ENCODE results near the gene KCNMA1. TPM values are rescaled to one million over a fixed set of nuclear protein-coding genes. Genes with fewer than 3 reads are reported as not detected.
"Not testable (repeated sequence)": the region's sequence is repeated elsewhere in the genome, so short reads cannot be mapped to it uniquely, and the experiment has no call there.

Gene KCNMA1
- polyA plus RNA-seq, 6 donors from 2014 or later = not detected

DNA sequence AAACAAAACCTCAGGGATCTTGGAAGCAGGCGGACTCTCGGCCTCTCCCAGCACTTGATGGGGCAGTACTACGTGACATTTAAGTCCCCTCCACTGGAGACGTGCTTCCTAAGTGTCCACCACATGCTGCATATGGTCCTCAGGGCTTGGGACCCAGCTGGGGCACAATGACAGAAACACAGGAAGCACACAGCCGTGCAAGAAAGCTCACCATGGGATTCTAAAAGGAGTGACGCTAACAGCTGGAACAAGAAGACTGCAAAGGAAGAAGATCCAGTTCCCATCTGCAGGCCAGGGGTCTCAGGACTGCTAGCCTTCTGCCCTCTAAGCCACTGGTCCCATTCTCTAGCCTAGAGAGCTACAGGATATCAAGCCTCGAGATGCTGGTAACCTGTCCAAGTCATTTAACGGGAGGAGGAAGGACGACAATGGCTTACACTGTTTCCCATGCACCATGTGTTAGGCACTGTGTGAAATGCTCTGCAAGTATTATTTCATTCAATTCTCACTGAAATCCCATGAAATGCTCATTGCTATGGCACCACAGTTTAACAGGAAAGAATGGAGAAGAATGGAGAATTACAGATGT is 61.1 kb downstream of the KCNMA1 start:
- DNase-seq (no peak), ATAC-seq (ENCODE audit: low read depth in 2 of 2) (no peak)
- no peak overlapping the region for H3K27ac Mint-ChIP-seq
- H3K27me3 Mint-ChIP-seq = no peaks in the 10 kb centered on the region
- H3K9me3 Mint-ChIP-seq = no peaks in the 10 kb centered on the region
- no peak overlapping the region for H3K4me3 Mint-ChIP-seq
- no peaks in the 10 kb centered on the region for H3K36me3 Mint-ChIP-seq
- H3K4me1 Mint-ChIP-seq = no peaks in the 10 kb centered on the region

DNA sequence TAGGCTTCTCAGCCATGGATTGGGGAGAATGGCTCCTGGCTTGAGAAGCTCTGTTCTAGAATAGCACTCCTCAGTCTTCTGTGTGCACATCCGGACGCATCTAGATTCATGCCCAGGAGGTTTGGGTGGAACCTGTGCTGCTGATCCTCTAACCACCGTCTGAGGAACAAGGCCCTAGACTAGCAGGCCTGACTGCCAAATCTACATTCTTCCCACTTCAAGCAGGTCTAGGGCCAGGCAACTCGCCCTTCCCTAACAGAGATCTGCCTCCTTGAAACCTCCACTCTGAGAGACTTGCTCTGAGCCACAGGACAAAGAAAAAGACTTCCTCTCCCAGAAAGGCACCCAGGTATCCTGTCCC is 61.6 kb downstream of the KCNMA1 start:
- ATAC-seq (ENCODE audit: low read depth in 2 of 2) (no peak), DNase-seq (no peak)
- peaks cover 0 to 2% (median 0%) of the 10 kb centered on the region in 7 donors for H3K9me3 Mint-ChIP-seq
- H3K27ac Mint-ChIP-seq = no peak overlapping the region
- H3K27me3 Mint-ChIP-seq = no peaks in the 10 kb centered on the region
- no peak overlapping the region for H3K4me3 Mint-ChIP-seq
- H3K36me3 Mint-ChIP-seq = no peaks in the 10 kb centered on the region
- no peaks in the 10 kb centered on the region for H3K4me1 Mint-ChIP-seq

DNA sequence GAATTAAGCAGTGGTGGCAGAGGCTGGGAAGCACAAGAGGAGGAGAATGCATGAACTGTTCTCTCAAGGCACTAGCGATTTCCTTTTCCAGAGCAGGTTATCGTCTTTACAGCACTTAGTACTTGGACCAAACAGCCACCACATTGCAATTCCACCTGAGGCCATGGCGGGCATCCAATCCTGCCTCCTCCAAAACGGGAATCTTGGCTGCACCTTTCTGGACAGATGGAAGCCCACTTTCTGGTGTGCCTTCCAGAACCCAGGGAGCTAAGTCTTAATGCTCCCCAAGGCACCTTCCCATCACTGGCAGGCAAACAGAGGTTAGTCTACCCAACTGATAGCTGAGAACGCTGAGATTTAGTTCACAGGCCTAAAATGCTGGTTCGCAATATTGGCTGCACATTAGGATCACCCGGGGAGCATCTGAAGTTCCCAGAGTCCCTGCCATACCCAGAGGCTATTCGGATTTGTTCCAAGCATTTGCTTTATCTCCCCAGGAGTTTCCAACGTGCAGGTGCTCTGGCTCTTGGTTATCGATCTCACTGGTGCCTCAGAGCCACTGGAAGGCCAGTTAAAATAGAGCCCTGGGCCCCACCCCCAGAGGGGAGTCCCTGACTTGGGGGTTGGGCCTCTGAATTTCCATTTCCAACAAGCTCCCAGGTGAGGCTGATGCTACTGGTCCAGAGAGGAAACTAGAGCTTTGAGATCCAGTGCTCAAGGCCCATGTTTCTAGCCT is 62.2 kb downstream of the KCNMA1 start:
- no peak for ATAC-seq (ENCODE audit: low read depth in 2 of 2)
- peaks cover 0 to 2% (median 0%) of the 10 kb centered on the region in 7 donors for H3K9me3 Mint-ChIP-seq
- no peaks in the 10 kb centered on the region for H3K27me3 Mint-ChIP-seq
- H3K4me3 Mint-ChIP-seq = no peak overlapping the region
- no peaks in the 10 kb centered on the region for H3K36me3 Mint-ChIP-seq
- no peak for DNase-seq
- peak overlapping the region in 1 of 6 donors; percentile 26 for H3K27ac Mint-ChIP-seq
- H3K4me1 Mint-ChIP-seq = no peaks in the 10 kb centered on the region

DNA sequence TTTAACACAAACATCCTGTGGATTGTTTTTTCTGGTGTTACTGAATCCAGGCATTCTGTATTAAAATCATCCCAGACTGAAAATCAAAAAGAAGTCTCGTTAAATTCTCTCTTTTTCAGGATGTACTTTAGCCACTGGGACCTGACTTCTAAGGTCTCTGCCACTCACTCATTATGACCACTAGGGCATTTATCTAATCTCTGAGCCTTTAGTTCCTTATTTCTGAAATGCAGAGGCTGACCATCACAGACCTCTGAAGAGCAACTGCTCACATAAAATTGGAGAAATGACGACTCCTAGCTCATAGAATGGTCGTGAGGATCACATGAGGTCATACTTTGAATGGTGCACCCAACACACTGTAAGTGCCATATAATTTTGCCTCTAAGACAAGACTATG is 63.2 kb downstream of the KCNMA1 start:
- Mint-ChIP-seq H3K4me3 (no peak overlapping the region), H3K27ac (no peak overlapping the region), H3K9me3 (peaks cover 0 to 2% (median 0%) of the 10 kb centered on the region in 7 donors), H3K27me3 (no peaks in the 10 kb centered on the region), H3K4me1 (no peaks in the 10 kb centered on the region), H3K36me3 (no peaks in the 10 kb centered on the region)
- DNase-seq = no peak
- ATAC-seq (ENCODE audit: low read depth in 2 of 2) = no peak

DNA sequence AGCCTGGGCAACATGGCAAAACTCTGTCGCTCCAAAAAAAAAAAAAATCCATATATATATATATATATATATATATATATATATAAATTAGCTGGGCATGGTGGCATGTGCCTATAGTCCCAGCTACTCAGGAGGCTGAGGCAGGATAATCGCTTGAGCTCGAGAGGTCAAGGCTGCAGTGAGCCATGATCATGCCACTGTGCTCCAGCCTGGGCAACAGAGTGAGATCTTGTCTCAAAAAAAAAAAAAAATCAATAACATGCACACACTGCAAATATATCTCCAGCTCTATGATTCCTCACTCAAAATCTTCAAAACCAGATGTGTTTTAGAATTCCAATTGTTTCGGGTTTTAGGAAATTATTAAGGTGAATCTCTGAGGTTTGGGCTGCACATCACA is 65.1 kb downstream of the KCNMA1 start:
- H3K4me1 Mint-ChIP-seq; ATAC-seq (ENCODE audit: low read depth in 2 of 2); H3K9me3 Mint-ChIP-seq; H3K27ac Mint-ChIP-seq; DNase-seq; H3K36me3 Mint-ChIP-seq; H3K27me3 Mint-ChIP-seq; H3K4me3 Mint-ChIP-seq: not testable (repeated sequence)

DNA sequence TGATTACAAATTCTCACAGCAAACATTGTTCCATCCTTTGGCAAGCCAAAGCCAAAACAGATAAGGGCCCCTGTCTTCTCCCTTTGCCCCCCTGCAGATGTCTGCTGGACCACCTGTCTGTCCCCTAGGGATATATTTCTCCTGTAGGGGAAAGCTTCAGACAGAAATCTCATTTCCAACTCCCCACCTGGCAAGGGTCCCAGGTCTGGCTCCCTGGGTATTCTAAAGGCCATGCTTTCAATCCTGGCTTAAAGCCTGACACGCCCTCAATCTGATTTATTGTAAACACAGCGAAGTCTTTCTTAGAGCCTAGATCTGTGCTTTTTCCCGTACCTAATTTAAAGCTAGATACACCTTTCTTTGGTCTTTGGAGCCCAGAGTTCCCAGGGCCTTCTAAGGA is 66.1 kb downstream of the KCNMA1 start:
- Mint-ChIP-seq H3K36me3 (no peaks in the 10 kb centered on the region), H3K9me3 (peaks cover 0 to 2% (median 0%) of the 10 kb centered on the region in 7 donors), H3K4me1 (peaks cover 0 to 1% (median 0%) of the 10 kb centered on the region in 3 donors), H3K27me3 (peaks cover 0 to 7% (median 5%) of the 10 kb centered on the region in 3 donors), H3K27ac (no peak overlapping the region), H3K4me3 (no peak overlapping the region)
- ATAC-seq (ENCODE audit: low read depth in 2 of 2) (no peak), DNase-seq (no peak)

DNA sequence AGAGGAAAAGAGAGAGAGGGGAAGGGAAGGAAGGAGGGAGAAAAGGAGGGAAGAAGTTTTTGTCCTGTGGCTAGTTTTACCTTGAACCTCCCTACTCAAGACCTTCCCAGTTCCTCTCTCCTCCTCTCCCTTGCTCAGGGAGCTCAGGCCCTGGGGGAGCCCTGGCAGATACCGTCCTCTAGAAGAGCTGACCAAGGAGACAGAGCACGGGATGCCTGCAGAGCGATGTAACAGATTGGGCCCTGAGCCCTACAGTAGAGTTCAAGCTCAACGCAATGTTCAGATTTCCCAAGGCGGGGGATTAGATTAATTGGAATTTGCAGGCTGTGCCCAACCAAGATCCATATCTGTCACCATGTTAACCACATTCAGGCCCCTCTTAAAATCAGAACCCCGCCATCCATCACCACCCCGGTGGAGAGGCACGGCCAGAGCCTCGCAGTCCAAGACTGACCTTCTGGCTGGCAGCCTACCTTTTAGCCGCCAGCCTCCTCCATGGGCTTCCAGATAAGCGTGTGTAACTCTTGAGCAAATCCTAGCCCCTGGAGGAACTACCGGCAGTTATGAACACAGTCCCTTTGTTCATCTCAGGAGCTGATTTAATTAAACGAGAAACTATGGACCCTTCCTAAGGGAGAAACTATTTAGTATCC is 70.6 kb downstream of the KCNMA1 start:
- H3K27ac Mint-ChIP-seq = no peak overlapping the region
- H3K36me3 Mint-ChIP-seq = no peaks in the 10 kb centered on the region
- peaks cover 0 to 2% (median 0%) of the 10 kb centered on the region in 7 donors for H3K9me3 Mint-ChIP-seq
- ATAC-seq (ENCODE audit: low read depth in 2 of 2) (no peak), DNase-seq (no peak)
- H3K4me3 Mint-ChIP-seq = peak overlapping the region in 1 of 8 donors; percentile 15
- H3K4me1 Mint-ChIP-seq = peaks cover 0 to 1% (median 0%) of the 10 kb centered on the region in 3 donors
- peaks cover 17 to 40% (median 39%) of the 10 kb centered on the region in 3 donors for H3K27me3 Mint-ChIP-seq

DNA sequence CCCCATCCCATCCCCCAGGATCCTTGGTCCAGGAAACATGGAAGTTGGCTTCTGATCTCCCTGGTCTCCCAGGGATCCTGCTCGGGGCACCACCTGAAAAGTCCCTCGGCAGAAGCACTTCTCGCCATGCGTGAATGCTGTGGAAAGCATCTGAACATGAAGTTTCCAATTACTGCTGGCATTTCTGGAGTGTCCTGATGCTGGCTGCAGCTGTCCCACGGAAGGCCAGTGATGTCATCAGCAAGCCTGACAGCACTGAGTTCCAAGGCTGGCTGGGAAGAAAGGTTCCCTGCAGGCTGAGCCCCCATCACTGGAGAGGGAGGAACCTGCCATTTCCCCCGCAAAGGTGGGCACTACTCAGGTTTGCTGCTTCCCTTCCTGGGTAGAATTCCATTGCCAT is 71.4 kb downstream of the KCNMA1 start:
- ATAC-seq (ENCODE audit: low read depth in 2 of 2) = no peak
- Mint-ChIP-seq H3K27me3 (peaks cover 17 to 44% (median 43%) of the 10 kb centered on the region in 3 donors), H3K27ac (no peak overlapping the region), H3K4me3 (no peak overlapping the region), H3K36me3 (no peaks in the 10 kb centered on the region), H3K4me1 (peaks cover 0 to 1% (median 0%) of the 10 kb centered on the region in 3 donors), H3K9me3 (peaks cover 0 to 2% (median 0%) of the 10 kb centered on the region in 7 donors)
- no peak for DNase-seq

DNA sequence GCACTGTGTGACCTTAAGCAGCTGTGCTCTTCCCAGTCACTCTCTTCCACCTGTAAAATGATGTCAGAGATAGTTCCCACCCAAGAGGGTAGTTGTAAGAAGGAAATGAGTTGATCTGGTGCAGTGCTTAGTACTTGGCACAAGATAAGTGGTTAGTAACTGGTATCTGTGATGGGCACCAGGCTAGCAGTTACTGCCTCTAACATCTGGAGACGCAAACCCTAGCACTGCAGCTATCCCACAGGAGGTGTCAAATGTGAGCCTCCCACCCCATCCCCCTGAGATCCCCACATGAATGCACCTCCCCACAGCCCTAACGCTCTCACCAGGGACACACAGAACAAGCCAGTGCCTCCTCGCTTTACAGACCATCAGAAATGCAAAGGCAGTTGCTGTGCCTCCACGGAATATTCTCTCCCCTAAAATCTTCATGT is 72.0 kb downstream of the KCNMA1 start:
- Mint-ChIP-seq H3K9me3 (no peaks in the 10 kb centered on the region), H3K4me1 (peaks cover 0 to 1% (median 0%) of the 10 kb centered on the region in 3 donors), H3K36me3 (no peaks in the 10 kb centered on the region), H3K27me3 (peaks cover 17 to 47% (median 44%) of the 10 kb centered on the region in 3 donors), H3K4me3 (no peak overlapping the region), H3K27ac (no peak overlapping the region)
- DNase-seq (no peak), ATAC-seq (ENCODE audit: low read depth in 2 of 2) (no peak)

DNA sequence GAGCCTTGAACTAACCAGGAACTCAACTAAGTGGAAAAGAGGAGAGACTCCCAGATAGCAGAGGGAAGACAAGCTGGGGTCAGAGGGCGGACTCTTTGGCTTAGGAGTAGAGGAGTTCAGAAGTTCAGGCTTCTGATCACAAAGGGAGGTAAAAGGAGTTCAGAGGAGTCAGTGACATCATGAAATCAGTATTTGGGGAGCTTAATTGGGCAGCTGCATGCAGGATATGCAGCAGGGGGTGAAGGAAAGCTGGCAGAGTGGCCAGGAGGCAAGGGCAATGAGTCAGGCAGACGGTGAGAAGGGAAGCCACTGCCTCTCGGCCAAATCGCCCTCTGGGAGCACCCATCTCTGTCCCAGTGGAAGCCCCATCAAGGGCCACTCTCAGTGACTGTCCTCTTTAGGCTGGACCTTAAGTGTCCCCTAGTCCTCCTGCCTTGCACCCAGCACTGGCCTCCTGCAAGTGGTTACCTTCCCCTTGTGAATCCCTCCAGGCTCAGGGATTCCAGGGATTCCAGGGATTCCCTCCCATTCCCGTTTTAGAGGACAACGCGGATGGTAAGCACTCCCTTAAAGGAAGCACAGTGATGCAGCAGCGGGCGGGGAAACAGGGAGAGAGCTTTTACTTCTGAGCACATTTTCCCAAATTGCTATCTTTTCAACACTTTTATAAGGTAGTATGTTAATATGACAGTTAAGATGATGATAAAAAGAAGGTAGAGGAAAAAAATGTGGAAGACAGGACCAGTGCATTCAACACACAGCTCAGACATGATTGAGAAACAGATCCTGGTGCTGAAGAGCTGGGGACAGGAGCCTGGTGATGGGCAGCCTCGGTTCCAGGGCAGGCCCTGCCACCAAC is 72.6 kb downstream of the KCNMA1 start:
- peaks cover 17 to 47% (median 44%) of the 10 kb centered on the region in 3 donors for H3K27me3 Mint-ChIP-seq
- no peak overlapping the region for H3K4me3 Mint-ChIP-seq
- H3K36me3 Mint-ChIP-seq = no peaks in the 10 kb centered on the region
- ATAC-seq (ENCODE audit: low read depth in 2 of 2) (no peak), DNase-seq (no peak)
- H3K27ac Mint-ChIP-seq = no peak overlapping the region
- H3K9me3 Mint-ChIP-seq = no peaks in the 10 kb centered on the region
- H3K4me1 Mint-ChIP-seq = peaks cover 0 to 1% (median 0%) of the 10 kb centered on the region in 3 donors

DNA sequence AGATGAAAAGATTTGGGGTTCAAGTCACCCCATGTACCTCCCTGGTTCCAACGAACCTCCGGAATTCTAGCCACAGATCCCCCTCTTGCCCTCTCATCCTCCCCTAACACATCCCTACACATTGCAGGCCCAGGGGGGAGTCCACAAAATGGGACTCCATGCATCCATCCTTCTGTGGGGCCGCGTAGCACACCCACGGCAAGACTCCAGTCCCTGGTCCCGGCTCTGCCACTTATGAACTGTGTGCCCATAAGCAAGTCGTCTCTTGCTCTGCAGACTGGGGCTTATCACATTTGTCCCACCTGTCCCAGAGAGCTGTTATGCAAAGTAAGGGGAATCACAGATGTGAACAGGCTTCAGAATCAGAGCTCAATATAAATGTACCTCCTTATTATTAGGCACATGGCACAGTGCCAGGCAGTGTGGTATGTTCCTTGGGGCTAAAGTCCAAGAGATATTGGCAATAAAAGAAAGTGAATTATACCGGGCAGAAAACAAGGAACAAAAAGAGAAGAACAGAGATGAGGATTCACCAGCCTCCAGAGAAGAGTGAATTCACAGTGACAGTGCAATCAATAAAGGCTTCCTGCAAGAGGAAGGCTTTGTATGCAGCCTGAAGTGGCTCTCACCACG is 73.9 kb downstream of the KCNMA1 start:
- Mint-ChIP-seq H3K4me3 (no peak overlapping the region), H3K27ac (peak overlapping the region in 1 of 6 donors; percentile 63), H3K36me3 (no peaks in the 10 kb centered on the region), H3K27me3 (peaks cover 17 to 47% (median 44%) of the 10 kb centered on the region in 3 donors), H3K4me1 (peaks cover 0 to 1% (median 0%) of the 10 kb centered on the region in 3 donors), H3K9me3 (no peaks in the 10 kb centered on the region)
- DNase-seq = no peak
- no peak for ATAC-seq (ENCODE audit: low read depth in 2 of 2)

DNA sequence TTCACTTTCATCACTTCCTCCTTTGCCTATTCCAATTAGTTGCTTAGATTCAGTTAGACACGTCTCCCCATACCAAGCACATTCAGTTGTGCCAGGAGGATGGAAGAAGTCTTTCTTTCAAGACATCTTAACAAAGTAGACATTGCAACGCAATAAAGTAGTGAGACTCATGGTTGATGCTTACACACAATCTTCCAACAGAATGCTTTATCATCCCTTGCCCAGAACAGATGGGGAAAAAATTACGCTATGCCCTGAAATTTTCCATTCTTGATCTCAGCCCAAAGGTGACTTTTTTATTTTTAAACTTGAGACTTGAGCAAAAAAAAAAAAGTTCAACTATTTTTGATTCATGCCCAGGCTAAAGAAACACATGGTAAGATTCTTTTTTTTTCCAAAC is 74.9 kb downstream of the KCNMA1 start:
- H3K27ac Mint-ChIP-seq = no peak overlapping the region
- H3K27me3 Mint-ChIP-seq = peaks cover 17 to 47% (median 44%) of the 10 kb centered on the region in 3 donors
- no peak for ATAC-seq (ENCODE audit: low read depth in 2 of 2)

DNA sequence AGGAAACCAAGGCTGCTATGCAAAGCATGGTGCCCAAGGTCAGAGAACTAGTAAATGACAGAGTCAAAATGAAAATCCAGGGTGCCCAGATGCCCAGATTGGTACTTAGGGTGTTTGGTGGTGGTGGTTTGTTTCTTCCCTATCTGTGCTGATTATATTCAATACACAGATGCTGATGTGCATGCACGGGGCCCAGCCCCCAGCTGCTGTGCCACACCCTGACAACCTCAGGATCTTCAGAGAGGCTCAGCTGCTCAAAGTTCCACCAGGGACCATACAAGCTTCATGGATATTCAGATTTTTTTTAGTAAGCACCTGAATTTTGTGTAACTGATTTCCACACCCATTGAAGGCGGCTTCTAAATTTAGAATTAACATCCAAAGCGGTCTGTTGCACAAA is 75.6 kb downstream of the KCNMA1 start:
- H3K36me3 Mint-ChIP-seq = no peaks in the 10 kb centered on the region
- H3K9me3 Mint-ChIP-seq = no peaks in the 10 kb centered on the region
- no peak overlapping the region for H3K27ac Mint-ChIP-seq
- DNase-seq (no peak), ATAC-seq (ENCODE audit: low read depth in 2 of 2) (no peak)
- peaks cover 17 to 44% (median 44%) of the 10 kb centered on the region in 3 donors for H3K27me3 Mint-ChIP-seq
- H3K4me3 Mint-ChIP-seq = no peak overlapping the region
- H3K4me1 Mint-ChIP-seq = peaks cover 0 to 1% (median 0%) of the 10 kb centered on the region in 3 donors

More for the DNA sequence above, 74.9 kb downstream of the KCNMA1 start:
- Mint-ChIP-seq H3K9me3 (no peaks in the 10 kb centered on the region), H3K4me1 (peaks cover 0 to 1% (median 0%) of the 10 kb centered on the region in 3 donors), H3K36me3 (no peaks in the 10 kb centered on the region), H3K4me3 (no peak overlapping the region)
- DNase-seq = no peak
